ENCODE results near the gene TTC9C. TPM values are rescaled to one million over a fixed set of nuclear protein-coding genes. Genes with fewer than 3 reads are reported as not detected.

TTC9C gene
- total and polyA plus RNA-seq, 2 of the 13 experiments (the other 11 are each of a cell fraction or from before 2014, with no cell fraction given), result 28.0 to 36.4 TPM

DNA sequence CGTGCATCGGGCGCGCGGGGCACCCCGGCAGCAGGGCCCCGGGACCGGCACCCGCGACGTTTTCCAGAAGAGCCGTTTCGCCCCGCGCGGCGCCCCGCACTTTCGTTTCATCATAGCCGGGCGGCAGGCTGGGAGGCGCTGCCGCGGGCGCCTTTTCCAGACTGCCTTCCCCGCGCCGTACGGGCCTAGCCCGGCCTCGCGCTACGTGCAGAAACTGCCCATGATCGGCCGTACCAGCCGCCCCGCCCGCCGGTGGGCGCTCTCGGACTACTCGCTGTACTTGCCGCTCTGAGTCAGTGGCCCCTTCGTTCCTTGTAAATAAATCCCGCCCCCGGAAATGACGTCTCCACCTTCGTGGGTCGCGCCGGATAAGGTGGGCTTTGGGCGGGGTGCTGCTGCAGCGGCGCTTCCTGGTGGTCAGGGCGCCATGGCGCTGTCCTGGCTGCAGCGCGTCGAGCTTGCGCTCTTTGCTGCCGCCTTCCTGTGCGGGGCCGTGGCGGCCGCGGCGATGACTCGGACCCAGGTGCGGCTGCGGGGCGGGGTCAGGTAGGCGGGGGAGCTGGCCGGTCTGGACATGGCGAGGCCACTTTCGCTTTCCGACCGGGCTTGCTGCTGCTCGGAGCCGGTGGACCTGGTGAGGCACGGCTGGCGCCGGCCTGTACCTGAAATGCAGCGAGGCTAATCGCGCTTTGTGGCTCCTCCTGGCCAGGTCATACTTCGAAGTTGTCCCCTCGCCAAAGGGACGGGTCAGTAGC lies 58.9 kb downstream of the TTC9C start, which contains the start of gene TMEM179B (continued):
- TF ChIP-seq PCBP2 (optimal IDR thresholded peaks at IDR 0.05; ENCODE audit: low read depth, low read length, poor library complexity, severe bottlenecking), result no peak
- TF ChIP-seq ZNF839 (CRISPR knock-in tag; IDR thresholded peaks at IDR 0.05; ENCODE audit: borderline replicate concordance), result peak; percentile 91; the same call in 1 of the 2 replicates
- no peak for TF ChIP-seq SMARCC2 (IDR thresholded peaks at IDR 0.05)
- TF ChIP-seq, protein P1, sequence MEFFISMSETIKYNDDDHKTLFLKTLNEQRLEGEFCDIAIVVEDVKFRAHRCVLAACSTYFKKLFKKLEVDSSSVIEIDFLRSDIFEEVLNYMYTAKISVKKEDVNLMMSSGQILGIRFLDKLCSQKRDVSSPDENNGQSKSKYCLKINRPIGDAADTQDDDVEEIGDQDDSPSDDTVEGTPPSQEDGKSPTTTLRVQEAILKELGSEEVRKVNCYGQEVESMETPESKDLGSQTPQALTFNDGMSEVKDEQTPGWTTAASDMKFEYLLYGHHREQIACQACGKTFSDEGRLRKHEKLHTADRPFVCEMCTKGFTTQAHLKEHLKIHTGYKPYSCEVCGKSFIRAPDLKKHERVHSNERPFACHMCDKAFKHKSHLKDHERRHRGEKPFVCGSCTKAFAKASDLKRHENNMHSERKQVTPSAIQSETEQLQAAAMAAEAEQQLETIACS (CRISPR knock-in tag; IDR thresholded peaks at IDR 0.05), result 0 out of 2 replicates have a peak, but pooled peaks have one; percentile 19
- peak; percentile 77 for TF ChIP-seq ESRRA (CRISPR knock-in tag; IDR thresholded peaks at IDR 0.05; ENCODE audit: low read depth)
- 0 out of 2 replicates have a peak, but pooled peaks have one; percentile 21 for TF ChIP-seq GPN1 (CRISPR knock-in tag; IDR thresholded peaks at IDR 0.05; ENCODE audit: borderline replicate concordance)
- TF ChIP-seq KLF11 (CRISPR knock-in tag; IDR thresholded peaks at IDR 0.05), result peak; percentile 66; the same call in 1 of the 2 replicates
- TF ChIP-seq, protein P2, sequence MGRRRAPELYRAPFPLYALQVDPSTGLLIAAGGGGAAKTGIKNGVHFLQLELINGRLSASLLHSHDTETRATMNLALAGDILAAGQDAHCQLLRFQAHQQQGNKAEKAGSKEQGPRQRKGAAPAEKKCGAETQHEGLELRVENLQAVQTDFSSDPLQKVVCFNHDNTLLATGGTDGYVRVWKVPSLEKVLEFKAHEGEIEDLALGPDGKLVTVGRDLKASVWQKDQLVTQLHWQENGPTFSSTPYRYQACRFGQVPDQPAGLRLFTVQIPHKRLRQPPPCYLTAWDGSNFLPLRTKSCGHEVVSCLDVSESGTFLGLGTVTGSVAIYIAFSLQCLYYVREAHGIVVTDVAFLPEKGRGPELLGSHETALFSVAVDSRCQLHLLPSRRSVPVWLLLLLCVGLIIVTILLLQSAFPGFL (CRISPR knock-in tag; IDR thresholded peaks at IDR 0.05), result no peak
- peak; percentile 75 for TF ChIP-seq SIN3A (IDR thresholded peaks at IDR 0.05; ENCODE audit: borderline replicate concordance, low read depth, low read length)
- TF ChIP-seq, protein P3, sequence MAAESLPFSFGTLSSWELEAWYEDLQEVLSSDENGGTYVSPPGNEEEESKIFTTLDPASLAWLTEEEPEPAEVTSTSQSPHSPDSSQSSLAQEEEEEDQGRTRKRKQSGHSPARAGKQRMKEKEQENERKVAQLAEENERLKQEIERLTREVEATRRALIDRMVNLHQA (CRISPR knock-in tag; IDR thresholded peaks at IDR 0.05), result no peak
- TF ChIP-seq KLF15 (CRISPR knock-in tag; IDR thresholded peaks at IDR 0.05; ENCODE audit: borderline replicate concordance), result peak; percentile 35; the same call in 1 of the 2 replicates
- TF ChIP-seq, protein P4, sequence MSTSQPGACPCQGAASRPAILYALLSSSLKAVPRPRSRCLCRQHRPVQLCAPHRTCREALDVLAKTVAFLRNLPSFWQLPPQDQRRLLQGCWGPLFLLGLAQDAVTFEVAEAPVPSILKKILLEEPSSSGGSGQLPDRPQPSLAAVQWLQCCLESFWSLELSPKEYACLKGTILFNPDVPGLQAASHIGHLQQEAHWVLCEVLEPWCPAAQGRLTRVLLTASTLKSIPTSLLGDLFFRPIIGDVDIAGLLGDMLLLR (CRISPR knock-in tag; IDR thresholded peaks at IDR 0.05), result peak; percentile 58; the same call in 1 of the 2 replicates
- no peak for TF ChIP-seq ZNF773 (CRISPR knock-in tag; IDR thresholded peaks at IDR 0.05; ENCODE audit: borderline replicate concordance)
- no peak for TF ChIP-seq FOXK2 (IDR thresholded peaks at IDR 0.05)
- TF ChIP-seq SMAD1 (CRISPR knock-in tag; IDR thresholded peaks at IDR 0.05; ENCODE audit: borderline replicate concordance, low read depth), result no peak
- TF ChIP-seq SOX6 (IDR thresholded peaks at IDR 0.05), result no peak
- TF ChIP-seq SOX6 (CRISPR knock-in tag; IDR thresholded peaks at IDR 0.05), result peak; percentile 74
- peak; percentile 57 for TF ChIP-seq ZNF232 (CRISPR knock-in tag; IDR thresholded peaks at IDR 0.05; ENCODE audit: borderline replicate concordance)
- no peak for TF ChIP-seq ZNF224 (CRISPR knock-in tag; IDR thresholded peaks at IDR 0.05)
- no peak for TF ChIP-seq ZNF569 (CRISPR knock-in tag; IDR thresholded peaks at IDR 0.05; ENCODE audit: borderline replicate concordance)
- no peak for TF ChIP-seq MTA3 (CRISPR knock-in tag; IDR thresholded peaks at IDR 0.05)
- TF ChIP-seq KLF16 (CRISPR knock-in tag; IDR thresholded peaks at IDR 0.05), result peak; percentile 35 to 42; a peak in 1 of 4 replicates
- TF ChIP-seq, protein P5, sequence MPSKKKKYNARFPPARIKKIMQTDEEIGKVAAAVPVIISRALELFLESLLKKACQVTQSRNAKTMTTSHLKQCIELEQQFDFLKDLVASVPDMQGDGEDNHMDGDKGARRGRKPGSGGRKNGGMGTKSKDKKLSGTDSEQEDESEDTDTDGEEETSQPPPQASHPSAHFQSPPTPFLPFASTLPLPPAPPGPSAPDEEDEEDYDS (CRISPR knock-in tag; IDR thresholded peaks at IDR 0.05), result peak; percentile 84
- TF ChIP-seq GATAD2A (CRISPR knock-in tag; IDR thresholded peaks at IDR 0.05), result peak; percentile 17; the same call in 1 of the 2 replicates
- no peak for TF ChIP-seq NFE2L2 (IDR thresholded peaks at IDR 0.05; ENCODE audit: low read length)
- TF ChIP-seq ZNF274 (CRISPR knock-in tag; IDR thresholded peaks at IDR 0.05), result peak; percentile 89
- TF ChIP-seq SIX4 (CRISPR knock-in tag; IDR thresholded peaks at IDR 0.05), result 0 out of 2 replicates have a peak, but pooled peaks have one; percentile 7
- TF ChIP-seq NFKB2 (CRISPR knock-in tag; IDR thresholded peaks at IDR 0.05; ENCODE audit: borderline replicate concordance), result peak; percentile 88; the same call in 1 of the 2 replicates
- TF ChIP-seq PHF8 (CRISPR knock-in tag; IDR thresholded peaks at IDR 0.05), result peak; percentile 93
